Measurements from ENCODE around the gene APCDD1L.

APCDD1L gene

DNA sequence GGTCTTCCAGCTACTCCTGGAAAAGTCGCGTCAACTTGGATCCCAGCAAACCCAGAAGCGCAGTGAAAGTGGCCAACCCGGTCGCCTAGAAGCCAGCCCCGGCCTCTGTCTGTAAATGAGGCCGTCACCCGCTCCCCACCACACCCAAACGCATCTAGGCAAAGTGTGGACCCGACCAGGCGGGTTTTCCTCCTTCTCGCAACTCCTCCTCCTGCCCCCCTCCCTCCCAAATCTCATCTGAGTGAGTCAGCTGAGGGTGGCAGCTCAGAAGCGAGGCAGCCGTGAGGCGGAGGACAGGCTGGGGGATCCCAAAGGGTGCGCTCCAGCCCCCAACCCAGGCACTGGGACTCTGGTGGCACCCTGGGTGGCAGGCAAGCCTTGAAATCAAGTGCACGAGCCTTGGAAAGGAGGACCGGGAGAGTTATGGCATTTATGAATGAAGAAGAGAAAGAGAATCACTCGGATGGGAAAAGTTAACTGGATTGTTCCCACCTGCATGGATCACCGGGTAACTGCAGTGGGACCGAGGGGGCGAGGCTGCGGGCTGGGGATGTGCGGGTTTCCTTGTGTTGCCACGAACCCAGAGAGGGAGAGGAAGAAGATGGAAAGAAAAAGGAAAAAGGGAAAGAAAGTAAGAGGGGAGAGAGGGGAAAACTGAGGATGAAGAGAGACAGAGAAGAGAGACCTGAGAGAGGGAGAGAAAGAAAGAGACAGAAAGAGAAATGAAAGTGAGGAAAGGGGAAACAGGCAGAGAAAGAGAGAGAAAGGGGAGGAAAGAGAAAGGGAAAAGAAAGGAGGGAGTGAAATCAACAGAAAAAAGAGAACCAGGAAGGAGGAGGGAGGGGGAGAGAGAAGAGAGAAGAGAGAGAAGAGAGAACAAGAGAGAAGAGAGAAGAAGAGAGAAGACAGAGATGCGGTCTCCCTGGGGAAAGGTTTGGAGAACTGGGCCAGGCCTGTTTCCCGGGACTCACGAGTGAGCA, at the start of gene APCDD1L:
APCDD1L (minus strand) TSS at position 167 of the 980 bp plus-strand sequence. CDS start 692 bp downstream, outside the sequence.
- H3K4me3 ChIP-seq (ENCODE audit: low read length in 2 of 2), result peak within 1 kb of the TSS in 1 of 2 donors; percentile 16
- H3K9me3 ChIP-seq (ENCODE audit: control insufficient read depth in 2 of 2, low read length in 2 of 2), result no peaks in the 10 kb centered on the region
- peaks cover 11 to 12% of the 10 kb centered on the region in 2 donors for H3K27me3 ChIP-seq (ENCODE audit: control insufficient read depth in 2 of 2, insufficient read depth in 2 of 2, low read length in 2 of 2)
- H3K9ac ChIP-seq (ENCODE audit: low read depth in 1 of 2, low read length in 2 of 2), result no peak within 1 kb of the TSS
- H3K27ac ChIP-seq (ENCODE audit: low read depth in 2 of 2, low read length in 2 of 2), result no peak within 1 kb of the TSS
- no peaks in the 10 kb centered on the region for H3K4me1 ChIP-seq (ENCODE audit: control insufficient read depth in 2 of 2, insufficient read depth in 2 of 2, low read length in 2 of 2)
- no peaks in the 10 kb centered on the region for H3K36me3 ChIP-seq (ENCODE audit: control insufficient read depth in 2 of 2, insufficient read depth in 2 of 2, low read length in 2 of 2)

- Histone ChIP-seq H3K36me3 (ENCODE audit: control insufficient read depth in 2 of 2, insufficient read depth in 2 of 2, low read length in 2 of 2) (no peaks in the 10 kb centered on the region), H3K4me3 (ENCODE audit: low read length in 2 of 2) (no peak overlapping the region), H3K9ac (ENCODE audit: low read depth in 1 of 2, low read length in 2 of 2) (no peak overlapping the region), H3K27ac (ENCODE audit: low read depth in 2 of 2, low read length in 2 of 2) (no peak overlapping the region), H3K9me3 (ENCODE audit: control insufficient read depth in 2 of 2, low read length in 2 of 2) (no peaks in the 10 kb centered on the region), H3K4me1 (ENCODE audit: control insufficient read depth in 2 of 2, insufficient read depth in 2 of 2, low read length in 2 of 2) (no peaks in the 10 kb centered on the region), H3K27me3 (ENCODE audit: control insufficient read depth in 2 of 2, insufficient read depth in 2 of 2, low read length in 2 of 2) (no peaks in the 10 kb centered on the region)
These were observed 44.1 kb upstream of the APCDD1L start for GRCh38 chr20:58559368-58559729.

DNA sequence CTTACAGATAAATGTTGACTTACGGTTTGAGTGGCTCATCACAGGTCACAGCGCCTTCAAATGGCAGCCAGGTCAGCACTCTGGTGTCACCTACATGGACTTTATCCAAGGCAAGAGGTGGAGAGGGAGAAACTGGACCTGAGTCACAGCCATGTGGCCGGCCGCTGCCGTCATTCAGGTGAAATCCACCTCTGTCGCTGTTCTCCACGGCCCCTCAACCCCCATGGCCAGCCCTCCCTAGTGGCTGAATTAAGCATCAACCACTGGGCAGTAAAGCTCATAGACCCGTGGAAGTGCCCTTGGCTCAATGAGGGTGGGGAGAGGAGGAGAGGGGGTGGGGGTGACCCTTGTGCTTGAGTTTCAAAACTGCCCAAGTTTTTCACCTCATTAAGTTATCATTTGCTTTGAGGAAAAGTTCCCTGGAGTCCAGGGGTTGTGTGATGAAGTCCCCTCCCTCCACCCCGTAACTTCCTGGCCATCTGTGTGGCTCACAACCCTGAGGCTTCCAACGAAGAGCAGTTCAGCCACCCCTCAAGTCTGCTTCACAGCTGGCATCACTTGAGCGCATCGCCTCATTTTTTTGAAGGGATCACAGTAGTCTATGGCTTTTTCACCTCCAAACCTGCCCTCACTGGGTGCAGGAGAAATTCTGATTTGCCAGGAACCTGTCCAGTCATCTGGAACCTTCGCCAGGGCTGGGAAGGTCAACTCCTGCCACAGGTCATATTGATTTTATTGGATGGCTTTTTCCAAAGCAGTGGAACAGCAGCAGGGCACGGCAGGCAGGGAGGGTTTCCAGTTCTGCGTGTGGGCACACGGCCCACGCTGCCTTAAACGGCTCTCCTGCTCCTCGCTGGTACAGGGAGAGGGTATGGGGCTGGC, 43.5 kb upstream of the APCDD1L start:
- H3K4me3 ChIP-seq (ENCODE audit: low read length in 2 of 2), result no peak overlapping the region
- no peaks in the 10 kb centered on the region for H3K27me3 ChIP-seq (ENCODE audit: control insufficient read depth in 2 of 2, insufficient read depth in 2 of 2, low read length in 2 of 2)
- H3K4me1 ChIP-seq (ENCODE audit: control insufficient read depth in 2 of 2, insufficient read depth in 2 of 2, low read length in 2 of 2), result no peaks in the 10 kb centered on the region
- no peak overlapping the region for H3K27ac ChIP-seq (ENCODE audit: low read depth in 2 of 2, low read length in 2 of 2)
- no peaks in the 10 kb centered on the region for H3K9me3 ChIP-seq (ENCODE audit: control insufficient read depth in 2 of 2, low read length in 2 of 2)
- no peaks in the 10 kb centered on the region for H3K36me3 ChIP-seq (ENCODE audit: control insufficient read depth in 2 of 2, insufficient read depth in 2 of 2, low read length in 2 of 2)
- H3K9ac ChIP-seq (ENCODE audit: low read depth in 1 of 2, low read length in 2 of 2), result no peak overlapping the region

- Histone ChIP-seq H3K4me1 (ENCODE audit: control insufficient read depth in 2 of 2, insufficient read depth in 2 of 2, low read length in 2 of 2) (no peaks in the 10 kb centered on the region), H3K27ac (ENCODE audit: low read depth in 2 of 2, low read length in 2 of 2) (no peak overlapping the region), H3K36me3 (ENCODE audit: control insufficient read depth in 2 of 2, insufficient read depth in 2 of 2, low read length in 2 of 2) (no peaks in the 10 kb centered on the region), H3K27me3 (ENCODE audit: control insufficient read depth in 2 of 2, insufficient read depth in 2 of 2, low read length in 2 of 2) (no peaks in the 10 kb centered on the region), H3K9ac (ENCODE audit: low read depth in 1 of 2, low read length in 2 of 2) (no peak overlapping the region), H3K4me3 (ENCODE audit: low read length in 2 of 2) (no peak overlapping the region), H3K9me3 (ENCODE audit: control insufficient read depth in 2 of 2, low read length in 2 of 2) (no peaks in the 10 kb centered on the region)
These were observed 42.6 kb upstream of the APCDD1L start for GRCh38 chr20:58557733-58558342.

DNA sequence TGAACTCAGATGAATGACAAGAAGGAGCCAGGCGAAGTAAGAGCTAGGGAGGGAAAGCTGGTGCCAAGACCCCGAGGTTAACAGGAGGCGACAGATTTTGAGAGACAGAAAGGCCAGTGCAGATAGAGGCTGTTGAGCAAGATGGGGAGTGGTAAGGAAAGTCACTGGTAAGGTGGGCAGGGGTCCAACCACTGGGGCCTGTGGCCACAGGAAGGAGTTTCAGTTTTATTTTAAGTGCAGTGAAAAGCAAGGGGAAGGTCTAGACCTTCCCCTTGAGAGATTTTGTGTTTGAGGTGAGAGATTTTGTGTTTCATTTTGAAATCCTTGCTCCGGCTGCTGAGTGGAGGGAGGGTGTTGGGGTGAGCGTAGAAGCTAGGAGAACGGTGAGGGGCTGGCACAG, 41.8 kb upstream of the APCDD1L start:
- H3K9me3 ChIP-seq (ENCODE audit: control insufficient read depth in 2 of 2, low read length in 2 of 2), result no peaks in the 10 kb centered on the region
- H3K27me3 ChIP-seq (ENCODE audit: control insufficient read depth in 2 of 2, insufficient read depth in 2 of 2, low read length in 2 of 2), result no peaks in the 10 kb centered on the region
- no peak overlapping the region for H3K9ac ChIP-seq (ENCODE audit: low read depth in 1 of 2, low read length in 2 of 2)
- H3K4me1 ChIP-seq (ENCODE audit: control insufficient read depth in 2 of 2, insufficient read depth in 2 of 2, low read length in 2 of 2), result no peaks in the 10 kb centered on the region
- no peaks in the 10 kb centered on the region for H3K36me3 ChIP-seq (ENCODE audit: control insufficient read depth in 2 of 2, insufficient read depth in 2 of 2, low read length in 2 of 2)
- no peak overlapping the region for H3K4me3 ChIP-seq (ENCODE audit: low read length in 2 of 2)
- no peak overlapping the region for H3K27ac ChIP-seq (ENCODE audit: low read depth in 2 of 2, low read length in 2 of 2)

- H3K9me3 ChIP-seq (ENCODE audit: control insufficient read depth in 2 of 2, low read length in 2 of 2), result no peaks in the 10 kb centered on the region
- H3K27ac ChIP-seq (ENCODE audit: low read depth in 2 of 2, low read length in 2 of 2), result no peak overlapping the region
- H3K4me1 ChIP-seq (ENCODE audit: control insufficient read depth in 2 of 2, insufficient read depth in 2 of 2, low read length in 2 of 2), result no peaks in the 10 kb centered on the region
- H3K9ac ChIP-seq (ENCODE audit: low read depth in 1 of 2, low read length in 2 of 2), result no peak overlapping the region
- H3K4me3 ChIP-seq (ENCODE audit: low read length in 2 of 2), result no peak overlapping the region
- H3K27me3 ChIP-seq (ENCODE audit: control insufficient read depth in 2 of 2, insufficient read depth in 2 of 2, low read length in 2 of 2), result no peaks in the 10 kb centered on the region
- no peaks in the 10 kb centered on the region for H3K36me3 ChIP-seq (ENCODE audit: control insufficient read depth in 2 of 2, insufficient read depth in 2 of 2, low read length in 2 of 2)
These were observed 40.0 kb upstream of the APCDD1L start for GRCh38 chr20:58555078-58555765.

DNA sequence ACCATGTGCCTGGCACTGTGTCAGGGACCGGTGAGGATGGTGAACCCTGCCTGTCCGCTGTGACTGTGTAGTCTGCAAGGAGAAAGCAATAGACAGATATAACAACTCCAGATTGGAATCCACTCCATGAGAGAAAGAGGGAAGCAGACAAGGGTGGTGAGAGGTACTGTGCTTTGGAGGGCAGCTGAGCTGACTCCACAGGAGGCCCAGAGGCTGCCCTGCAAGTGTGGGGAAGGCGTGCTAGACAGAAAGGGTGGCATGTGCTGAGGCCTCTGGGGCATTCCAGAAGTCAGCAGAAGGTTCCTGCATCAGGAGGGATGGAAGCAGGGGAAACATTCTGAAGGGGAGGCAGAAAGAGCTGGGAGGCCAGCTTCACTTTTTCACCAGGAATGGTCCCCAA, 39.3 kb upstream of the APCDD1L start:
- H3K9me3 ChIP-seq (ENCODE audit: control insufficient read depth in 2 of 2, low read length in 2 of 2), result no peaks in the 10 kb centered on the region
- no peaks in the 10 kb centered on the region for H3K27me3 ChIP-seq (ENCODE audit: control insufficient read depth in 2 of 2, insufficient read depth in 2 of 2, low read length in 2 of 2)
- no peaks in the 10 kb centered on the region for H3K4me1 ChIP-seq (ENCODE audit: control insufficient read depth in 2 of 2, insufficient read depth in 2 of 2, low read length in 2 of 2)
- H3K36me3 ChIP-seq (ENCODE audit: control insufficient read depth in 2 of 2, insufficient read depth in 2 of 2, low read length in 2 of 2), result no peaks in the 10 kb centered on the region
- no peak overlapping the region for H3K4me3 ChIP-seq (ENCODE audit: low read length in 2 of 2)
- no peak overlapping the region for H3K27ac ChIP-seq (ENCODE audit: low read depth in 2 of 2, low read length in 2 of 2)
- H3K9ac ChIP-seq (ENCODE audit: low read depth in 1 of 2, low read length in 2 of 2), result no peak overlapping the region

- H3K4me3 ChIP-seq (ENCODE audit: low read length in 2 of 2), result no peak overlapping the region
- no peak overlapping the region for H3K27ac ChIP-seq (ENCODE audit: low read depth in 2 of 2, low read length in 2 of 2)
- H3K36me3 ChIP-seq (ENCODE audit: control insufficient read depth in 2 of 2, insufficient read depth in 2 of 2, low read length in 2 of 2), result no peaks in the 10 kb centered on the region
- H3K9ac ChIP-seq (ENCODE audit: low read depth in 1 of 2, low read length in 2 of 2), result no peak overlapping the region
- H3K4me1 ChIP-seq (ENCODE audit: control insufficient read depth in 2 of 2, insufficient read depth in 2 of 2, low read length in 2 of 2), result no peaks in the 10 kb centered on the region
- no peaks in the 10 kb centered on the region for H3K27me3 ChIP-seq (ENCODE audit: control insufficient read depth in 2 of 2, insufficient read depth in 2 of 2, low read length in 2 of 2)
- no peaks in the 10 kb centered on the region for H3K9me3 ChIP-seq (ENCODE audit: control insufficient read depth in 2 of 2, low read length in 2 of 2)
These were observed 38.6 kb upstream of the APCDD1L start for GRCh38 chr20:58553841-58554240.

- H3K9ac ChIP-seq (ENCODE audit: low read depth in 1 of 2, low read length in 2 of 2), result no peak overlapping the region
- H3K36me3 ChIP-seq (ENCODE audit: control insufficient read depth in 2 of 2, insufficient read depth in 2 of 2, low read length in 2 of 2), result no peaks in the 10 kb centered on the region
- no peaks in the 10 kb centered on the region for H3K27me3 ChIP-seq (ENCODE audit: control insufficient read depth in 2 of 2, insufficient read depth in 2 of 2, low read length in 2 of 2)
- no peaks in the 10 kb centered on the region for H3K4me1 ChIP-seq (ENCODE audit: control insufficient read depth in 2 of 2, insufficient read depth in 2 of 2, low read length in 2 of 2)
- H3K9me3 ChIP-seq (ENCODE audit: control insufficient read depth in 2 of 2, low read length in 2 of 2), result no peaks in the 10 kb centered on the region
- no peak overlapping the region for H3K27ac ChIP-seq (ENCODE audit: low read depth in 2 of 2, low read length in 2 of 2)
- no peak overlapping the region for H3K4me3 ChIP-seq (ENCODE audit: low read length in 2 of 2)
These were observed 38.0 kb upstream of the APCDD1L start for GRCh38 chr20:58553166-58553696.

Data from mucosa of rectum (tissue), 2 donors.